ENCODE data around the gene ZNF429.
"Not testable (repeated sequence)": the region's sequence is repeated elsewhere in the genome, so short reads cannot be mapped to it uniquely, and the experiment has no call there.

Gene ZNF429

GRCh38 chr19:21468791-21469190 is 36.6 kb upstream of the ZNF429 start:
- DNase-seq (ENCODE audit: extremely low read depth, insufficient read length), result no peak
- H3K36me3 ChIP-seq (ENCODE audit: control insufficient read depth, insufficient read depth, low read length), result no peaks in the 10 kb centered on the region
- H3K27me3 ChIP-seq (replicated peaks; ENCODE audit: control insufficient read depth, insufficient read depth, low read length), result no peaks in the 10 kb centered on the region

DNA sequence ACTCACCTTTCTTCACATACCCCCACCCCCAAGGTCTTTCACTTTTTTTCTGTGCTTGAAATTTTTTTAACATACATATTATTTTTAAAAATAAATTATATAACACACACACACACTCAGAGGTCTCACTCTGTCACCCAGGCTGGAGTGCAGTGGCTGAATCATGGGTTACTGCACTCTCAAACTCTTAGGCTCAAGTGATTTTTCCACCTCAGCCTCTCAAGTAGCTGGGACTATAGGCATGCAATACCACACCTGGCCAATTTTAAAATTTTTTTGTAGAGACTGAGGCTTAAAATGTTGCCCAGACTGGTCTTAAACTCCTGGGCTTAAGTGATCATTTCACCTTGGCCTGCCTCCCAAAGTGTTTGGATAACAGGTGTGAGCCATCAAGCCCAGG is 32.9 kb upstream of the ZNF429 start:
- no peaks in the 10 kb centered on the region for H3K36me3 ChIP-seq (ENCODE audit: control insufficient read depth, insufficient read depth, low read length)
- TF ChIP-seq, protein P1, sequence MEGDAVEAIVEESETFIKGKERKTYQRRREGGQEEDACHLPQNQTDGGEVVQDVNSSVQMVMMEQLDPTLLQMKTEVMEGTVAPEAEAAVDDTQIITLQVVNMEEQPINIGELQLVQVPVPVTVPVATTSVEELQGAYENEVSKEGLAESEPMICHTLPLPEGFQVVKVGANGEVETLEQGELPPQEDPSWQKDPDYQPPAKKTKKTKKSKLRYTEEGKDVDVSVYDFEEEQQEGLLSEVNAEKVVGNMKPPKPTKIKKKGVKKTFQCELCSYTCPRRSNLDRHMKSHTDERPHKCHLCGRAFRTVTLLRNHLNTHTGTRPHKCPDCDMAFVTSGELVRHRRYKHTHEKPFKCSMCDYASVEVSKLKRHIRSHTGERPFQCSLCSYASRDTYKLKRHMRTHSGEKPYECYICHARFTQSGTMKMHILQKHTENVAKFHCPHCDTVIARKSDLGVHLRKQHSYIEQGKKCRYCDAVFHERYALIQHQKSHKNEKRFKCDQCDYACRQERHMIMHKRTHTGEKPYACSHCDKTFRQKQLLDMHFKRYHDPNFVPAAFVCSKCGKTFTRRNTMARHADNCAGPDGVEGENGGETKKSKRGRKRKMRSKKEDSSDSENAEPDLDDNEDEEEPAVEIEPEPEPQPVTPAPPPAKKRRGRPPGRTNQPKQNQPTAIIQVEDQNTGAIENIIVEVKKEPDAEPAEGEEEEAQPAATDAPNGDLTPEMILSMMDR (IDR thresholded peaks at IDR 0.05; ENCODE audit: insufficient read depth, low read length, poor library complexity, severe bottlenecking), result no peak
- DNase-seq (ENCODE audit: extremely low read depth, insufficient read length), result no peak
- no peaks in the 10 kb centered on the region for H3K27me3 ChIP-seq (replicated peaks; ENCODE audit: control insufficient read depth, insufficient read depth, low read length)
- H3K4me3 ChIP-seq (replicated peaks; ENCODE audit: low read depth, low read length), result no peak overlapping the region

More at GRCh38 chr19:21468791-21469190, 36.6 kb upstream of the ZNF429 start:
- TF ChIP-seq, protein P1 (IDR thresholded peaks at IDR 0.05; ENCODE audit: insufficient read depth, low read length, poor library complexity, severe bottlenecking), result no peak
- no peak overlapping the region for H3K4me3 ChIP-seq (replicated peaks; ENCODE audit: low read depth, low read length)

DNA sequence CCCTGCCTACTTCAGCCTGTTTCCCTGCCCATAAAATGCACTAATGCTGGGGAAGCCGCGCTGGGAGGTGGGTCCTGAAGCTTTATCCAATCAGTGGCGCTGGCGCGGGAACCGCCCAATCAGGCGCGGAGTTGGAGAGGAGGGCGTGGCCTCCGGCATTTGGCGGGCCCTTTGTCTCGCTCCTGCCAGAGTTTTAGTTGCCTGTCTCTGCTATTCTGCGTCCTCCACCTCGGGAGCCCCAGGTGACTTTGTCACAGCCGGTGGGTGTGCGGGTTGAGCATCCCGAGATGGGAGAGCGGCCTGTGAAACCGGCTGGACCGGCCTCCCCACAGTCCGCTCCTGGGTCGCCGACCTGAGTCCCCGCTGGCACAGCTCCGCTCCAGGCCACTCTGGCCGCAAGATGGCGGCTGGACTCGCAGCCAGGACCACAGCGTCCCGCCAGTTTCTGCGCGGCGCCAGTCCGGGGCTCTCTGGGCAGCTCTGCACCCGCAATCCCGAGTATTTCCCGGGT is 30.7 kb upstream of the ZNF429 start:
- DNase-seq (ENCODE audit: extremely low read depth, insufficient read length), result peak; percentile 18

DNA sequence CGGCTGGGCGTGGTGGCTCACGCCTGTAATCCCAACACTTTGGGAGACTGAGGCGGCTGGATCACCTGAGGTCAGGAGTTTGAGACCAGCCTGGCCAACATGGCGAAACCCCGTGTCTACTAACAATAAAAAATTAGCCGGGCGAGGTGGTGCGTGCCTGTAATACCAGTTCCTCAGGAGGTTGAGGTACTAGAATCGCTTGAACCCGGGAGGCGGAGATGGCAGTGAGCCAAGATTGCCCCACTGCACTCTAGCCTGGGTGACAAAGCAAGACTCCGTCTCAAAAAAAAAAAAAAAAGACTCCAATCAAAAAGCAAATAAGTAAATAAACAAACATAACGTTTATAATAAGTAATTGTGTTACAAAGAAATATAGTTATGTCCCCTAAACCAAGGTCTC is 23.0 kb upstream of the ZNF429 start:
- H3K36me3 ChIP-seq (ENCODE audit: control insufficient read depth, insufficient read depth, low read length); H3K27me3 ChIP-seq (replicated peaks; ENCODE audit: control insufficient read depth, insufficient read depth, low read length); H3K4me3 ChIP-seq (replicated peaks; ENCODE audit: low read depth, low read length); DNase-seq (ENCODE audit: extremely low read depth, insufficient read length): not testable (repeated sequence)

More for the DNA sequence above, 30.7 kb upstream of the ZNF429 start:
- no peak overlapping the region for H3K4me3 ChIP-seq (replicated peaks; ENCODE audit: low read depth, low read length)
- TF ChIP-seq, protein P1 (IDR thresholded peaks at IDR 0.05; ENCODE audit: insufficient read depth, low read length, poor library complexity, severe bottlenecking), result no peak
- no peaks in the 10 kb centered on the region for H3K36me3 ChIP-seq (ENCODE audit: control insufficient read depth, insufficient read depth, low read length)
- H3K27me3 ChIP-seq (replicated peaks; ENCODE audit: control insufficient read depth, insufficient read depth, low read length), result no peaks in the 10 kb centered on the region

GRCh38 chr19:21482863-21483276 is 22.5 kb upstream of the ZNF429 start:
- Histone ChIP-seq H3K4me3 (replicated peaks; ENCODE audit: low read depth, low read length) (peak overlapping the region; percentile 31; the same call in 1 of the 2 replicates), H3K36me3 (ENCODE audit: control insufficient read depth, insufficient read depth, low read length) (no peaks in the 10 kb centered on the region), H3K27me3 (replicated peaks; ENCODE audit: control insufficient read depth, insufficient read depth, low read length) (no peaks in the 10 kb centered on the region)
- TF ChIP-seq, protein P1 (IDR thresholded peaks at IDR 0.05; ENCODE audit: insufficient read depth, low read length, poor library complexity, severe bottlenecking), result peak; percentile 72
- peak; percentile 50 for DNase-seq (ENCODE audit: extremely low read depth, insufficient read length)

- TF ChIP-seq, protein P1 (IDR thresholded peaks at IDR 0.05; ENCODE audit: insufficient read depth, low read length, poor library complexity, severe bottlenecking), result peak; percentile 61
- H3K4me3 ChIP-seq (replicated peaks; ENCODE audit: low read depth, low read length), result peak overlapping the region; percentile 31
- no peaks in the 10 kb centered on the region for H3K36me3 ChIP-seq (ENCODE audit: control insufficient read depth, insufficient read depth, low read length)
- no peaks in the 10 kb centered on the region for H3K27me3 ChIP-seq (replicated peaks; ENCODE audit: control insufficient read depth, insufficient read depth, low read length)
- DNase-seq (ENCODE audit: extremely low read depth, insufficient read length), result peak; percentile 62
Observed at GRCh38 chr19:21483589-21484170, 21.7 kb upstream of the ZNF429 start.

All from GM06990 (cell line).